Loucy (cell line): ENCODE data around the gene CRY2.

Experiments used
- EZH2phosphoT487 ChIP-seq: fragments of 200-600 bp; IDR thresholded peaks from 2 replicates; pipeline ENCODE4 v1.6.1; 2018; ENCODE audit warnings: antibody characterized with exemption, mild to moderate bottlenecking, moderate library complexity, borderline replicate concordance
- TF ChIP-seq, protein P1 (sequence below): fragments of 200-600 bp; sonication (generic); conservative IDR thresholded peaks from 2 replicates; pipeline ENCODE4 v1.5.1; 2014; ENCODE audit warnings: mild to moderate bottlenecking, antibody characterized with exemption, low read length

DNA sequence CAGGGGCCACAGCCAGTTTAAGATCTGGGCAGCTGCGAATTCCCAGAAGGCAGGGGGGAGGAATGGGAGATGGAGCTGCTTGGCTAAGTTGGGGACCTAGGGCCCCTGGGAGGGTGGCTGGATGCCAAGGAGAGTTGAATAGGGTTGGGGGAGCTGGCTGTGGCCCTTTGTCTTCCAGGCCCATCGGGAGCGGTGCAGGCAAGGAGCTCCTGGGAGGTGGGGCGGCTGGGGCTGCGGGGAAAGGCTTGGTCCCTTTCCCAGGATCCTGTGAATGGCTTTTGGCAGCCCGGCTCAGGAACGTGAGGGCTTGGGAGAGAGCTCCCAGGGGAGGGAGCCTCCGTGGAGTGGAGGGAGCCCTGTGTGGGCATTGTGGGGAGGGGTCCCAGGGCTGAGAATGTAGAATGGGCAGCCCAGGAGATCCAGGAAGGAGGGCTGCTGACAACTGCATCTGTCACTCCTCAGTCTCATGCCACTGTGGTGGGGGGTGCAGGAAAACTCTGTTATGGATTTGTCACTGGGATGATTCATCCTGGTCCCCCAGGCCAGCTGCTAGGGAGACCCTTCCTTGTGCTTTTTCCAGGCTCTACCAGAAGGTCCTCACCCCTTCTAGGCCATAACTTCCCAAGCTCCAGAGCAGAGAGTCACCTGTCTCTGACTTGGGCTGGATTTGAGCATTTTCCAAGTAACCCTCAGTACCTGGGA, 53.8 kb downstream of the CRY2 start:
- TF ChIP-seq, protein P1, sequence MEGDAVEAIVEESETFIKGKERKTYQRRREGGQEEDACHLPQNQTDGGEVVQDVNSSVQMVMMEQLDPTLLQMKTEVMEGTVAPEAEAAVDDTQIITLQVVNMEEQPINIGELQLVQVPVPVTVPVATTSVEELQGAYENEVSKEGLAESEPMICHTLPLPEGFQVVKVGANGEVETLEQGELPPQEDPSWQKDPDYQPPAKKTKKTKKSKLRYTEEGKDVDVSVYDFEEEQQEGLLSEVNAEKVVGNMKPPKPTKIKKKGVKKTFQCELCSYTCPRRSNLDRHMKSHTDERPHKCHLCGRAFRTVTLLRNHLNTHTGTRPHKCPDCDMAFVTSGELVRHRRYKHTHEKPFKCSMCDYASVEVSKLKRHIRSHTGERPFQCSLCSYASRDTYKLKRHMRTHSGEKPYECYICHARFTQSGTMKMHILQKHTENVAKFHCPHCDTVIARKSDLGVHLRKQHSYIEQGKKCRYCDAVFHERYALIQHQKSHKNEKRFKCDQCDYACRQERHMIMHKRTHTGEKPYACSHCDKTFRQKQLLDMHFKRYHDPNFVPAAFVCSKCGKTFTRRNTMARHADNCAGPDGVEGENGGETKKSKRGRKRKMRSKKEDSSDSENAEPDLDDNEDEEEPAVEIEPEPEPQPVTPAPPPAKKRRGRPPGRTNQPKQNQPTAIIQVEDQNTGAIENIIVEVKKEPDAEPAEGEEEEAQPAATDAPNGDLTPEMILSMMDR: no peak
- TF ChIP-seq EZH2phosphoT487: no peak
